OCI-LY1 (cell line): Measurements from ENCODE around the gene VDR.

Experiments used
- H2AFZ ChIP-seq: fragments of 200-600 bp; sonication (generic), shearing (Covaris generic); 2 replicates; pipeline ENCODE4 v1.6.0; 2014; ENCODE audit warnings: antibody characterized with exemption, mild to moderate bottlenecking, low read length
- H3F3A ChIP-seq: fragments of 200-600 bp; sonication (generic), shearing (Covaris generic); 2 replicates; pipeline ENCODE4 v1.6.0; 2014; ENCODE audit warnings: mild to moderate bottlenecking, antibody characterized with exemption, low read length, moderate library complexity; ENCODE audit not compliant: insufficient read depth
- H3K27ac ChIP-seq: fragments of 200-600 bp; sonication (generic); 2 replicates; pipeline ENCODE4 v1.5.1; 2014; ENCODE audit warnings: low read length, mixed run types, mild to moderate bottlenecking, low read depth; ENCODE audit not compliant: poor library complexity, severe bottlenecking
- H3K27me3 ChIP-seq: fragments of 200-600 bp; sonication (generic); 2 replicates; pipeline ENCODE4 v1.6.0; 2014; ENCODE audit warnings: antibody characterized with exemption, mild to moderate bottlenecking, low read length, moderate library complexity; ENCODE audit not compliant: insufficient read depth
- H3K36me3 ChIP-seq: fragments of 200-600 bp; sonication (generic); 2 replicates; pipeline ENCODE4 v1.6.1; 2014; ENCODE audit warnings: mild to moderate bottlenecking, antibody characterized with exemption, low read length, moderate library complexity, mixed read lengths; ENCODE audit not compliant: insufficient read depth
- H3K4me1 ChIP-seq: fragments of 200-600 bp; sonication (generic); 2 replicates; pipeline ENCODE4 v1.5.1; 2014; ENCODE audit warnings: mild to moderate bottlenecking, low read length, moderate library complexity; ENCODE audit not compliant: insufficient read depth, severe bottlenecking
- H3K4me2 ChIP-seq: fragments of 200-600 bp; sonication (generic), shearing (Covaris generic); 2 replicates; pipeline ENCODE4 v1.6.1; 2014; ENCODE audit warnings: low read length
- H3K4me3 ChIP-seq: fragments of 200-600 bp; sonication (generic); 2 replicates; pipeline ENCODE4 v1.5.1; 2014; ENCODE audit warnings: low read length, low read depth, mild to moderate bottlenecking, mixed read lengths; ENCODE audit not compliant: poor library complexity, severe bottlenecking
- H3K79me2 ChIP-seq: fragments of 200-600 bp; shearing (Covaris generic); 2 replicates; pipeline ENCODE4 v1.6.1; 2016; ENCODE audit warnings: mixed run types, low read length, mixed read lengths; ENCODE audit not compliant: insufficient read depth
- H3K9ac ChIP-seq: fragments of 200-600 bp; sonication (generic), shearing (Covaris generic); 2 replicates; pipeline ENCODE4 v1.6.1; 2014; ENCODE audit warnings: mild to moderate bottlenecking, low read length, mixed read lengths
- H3K9me2 ChIP-seq: fragments of 200-600 bp; sonication (generic), shearing (Covaris generic); 2 replicates; pipeline ENCODE4 v1.6.1; 2014; ENCODE audit warnings: low read depth, mild to moderate bottlenecking, low read length, mixed read lengths
- H3K9me3 ChIP-seq: fragments of 200-600 bp; shearing (Covaris generic); 2 replicates; pipeline ENCODE4 v1.6.1; 2014; ENCODE audit warnings: low read length, mixed read lengths
- H4K20me1 ChIP-seq: fragments of 200-600 bp; sonication (generic), shearing (Covaris generic); 2 replicates; pipeline ENCODE4 v1.6.0; 2016; ENCODE audit warnings: mild to moderate bottlenecking, low read length; ENCODE audit not compliant: insufficient read depth
- EZH2 ChIP-seq: fragments of 200-600 bp; sonication (generic), shearing (Covaris generic); IDR thresholded peaks from 2 replicates; pipeline ENCODE4 v1.8.0; 2017; ENCODE audit warnings: borderline replicate concordance, mixed run types, mild to moderate bottlenecking, antibody characterized with exemption, low read length, moderate library complexity, mixed read lengths
- TF ChIP-seq, protein P1 (sequence below): fragments of 200-600 bp; sonication (generic), shearing (Covaris generic); IDR thresholded peaks from 2 replicates; pipeline ENCODE4 v1.5.1; 2017; ENCODE audit warnings: mild to moderate bottlenecking, antibody characterized with exemption, low read length, moderate library complexity, mixed read lengths

VDR gene

DNA sequence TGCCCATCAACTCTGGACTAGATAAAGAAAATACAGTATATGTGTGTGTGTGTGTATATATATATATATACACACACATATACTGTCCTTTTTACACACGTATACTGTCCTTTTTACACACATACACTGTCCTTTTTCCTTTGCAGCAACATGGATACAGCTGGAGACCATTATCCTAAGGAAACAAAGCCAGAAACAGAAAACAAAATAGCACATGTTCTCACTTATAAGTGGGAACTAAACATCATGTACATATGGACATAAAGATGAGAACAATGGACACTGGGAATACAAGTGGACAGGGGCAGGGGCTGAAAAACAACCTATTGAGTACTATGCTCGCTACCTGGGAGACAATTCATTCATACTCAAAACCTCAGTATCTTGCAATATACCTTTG, 23.7 kb downstream of the VDR start:
- H2AFZ ChIP-seq, result no peak overlapping the region
- H3K4me1 ChIP-seq, result peaks cover 13% of the 10 kb centered on the region
- TF ChIP-seq, protein P1, sequence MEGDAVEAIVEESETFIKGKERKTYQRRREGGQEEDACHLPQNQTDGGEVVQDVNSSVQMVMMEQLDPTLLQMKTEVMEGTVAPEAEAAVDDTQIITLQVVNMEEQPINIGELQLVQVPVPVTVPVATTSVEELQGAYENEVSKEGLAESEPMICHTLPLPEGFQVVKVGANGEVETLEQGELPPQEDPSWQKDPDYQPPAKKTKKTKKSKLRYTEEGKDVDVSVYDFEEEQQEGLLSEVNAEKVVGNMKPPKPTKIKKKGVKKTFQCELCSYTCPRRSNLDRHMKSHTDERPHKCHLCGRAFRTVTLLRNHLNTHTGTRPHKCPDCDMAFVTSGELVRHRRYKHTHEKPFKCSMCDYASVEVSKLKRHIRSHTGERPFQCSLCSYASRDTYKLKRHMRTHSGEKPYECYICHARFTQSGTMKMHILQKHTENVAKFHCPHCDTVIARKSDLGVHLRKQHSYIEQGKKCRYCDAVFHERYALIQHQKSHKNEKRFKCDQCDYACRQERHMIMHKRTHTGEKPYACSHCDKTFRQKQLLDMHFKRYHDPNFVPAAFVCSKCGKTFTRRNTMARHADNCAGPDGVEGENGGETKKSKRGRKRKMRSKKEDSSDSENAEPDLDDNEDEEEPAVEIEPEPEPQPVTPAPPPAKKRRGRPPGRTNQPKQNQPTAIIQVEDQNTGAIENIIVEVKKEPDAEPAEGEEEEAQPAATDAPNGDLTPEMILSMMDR, result no peak
- no peak for TF ChIP-seq EZH2
- H3K79me2 ChIP-seq, result no peaks in the 10 kb centered on the region
- H3K27ac ChIP-seq, result no peak overlapping the region
- H3K9me2 ChIP-seq, result no peaks in the 10 kb centered on the region
- H3K9ac ChIP-seq, result no peak overlapping the region
- no peaks in the 10 kb centered on the region for H3K9me3 ChIP-seq
- no peaks in the 10 kb centered on the region for H3F3A ChIP-seq
- H4K20me1 ChIP-seq, result no peaks in the 10 kb centered on the region
- H3K27me3 ChIP-seq, result peaks cover 21% of the 10 kb centered on the region
- no peaks in the 10 kb centered on the region for H3K36me3 ChIP-seq
- no peak overlapping the region for H3K4me3 ChIP-seq
- H3K4me2 ChIP-seq, result no peak overlapping the region

DNA sequence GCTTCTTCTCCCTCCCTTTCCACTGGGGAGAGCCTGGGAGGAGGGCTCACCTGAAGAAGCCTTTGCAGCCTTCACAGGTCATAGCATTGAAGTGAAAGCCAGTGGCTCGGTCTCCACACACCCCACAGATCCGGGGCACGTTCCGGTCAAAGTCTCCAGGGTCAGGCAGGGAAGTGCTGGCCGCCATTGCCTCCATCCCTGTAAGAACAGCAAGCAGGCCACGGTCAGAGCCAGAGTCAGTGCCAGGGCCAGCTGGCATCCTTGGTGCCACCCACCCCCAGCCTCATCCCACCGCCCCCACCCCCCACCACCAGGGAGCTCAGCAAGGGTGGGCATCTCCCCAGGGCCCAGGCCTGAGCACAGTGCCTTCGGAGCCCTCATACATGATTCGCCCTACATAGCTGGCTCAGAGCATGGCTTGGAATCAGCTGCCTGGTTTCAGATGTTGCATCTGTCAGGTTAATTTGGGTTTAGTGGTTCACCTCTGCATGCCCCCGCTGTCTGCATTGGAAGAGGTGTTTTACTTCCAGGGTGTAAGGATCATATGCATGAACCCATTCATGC, 25.8 kb downstream of the VDR start:
- peaks cover 18% of the 10 kb centered on the region for H3K27me3 ChIP-seq
- peaks cover 13% of the 10 kb centered on the region for H3K4me1 ChIP-seq
- H3K4me3 ChIP-seq, result no peak overlapping the region
- no peaks in the 10 kb centered on the region for H3K79me2 ChIP-seq
- H3K36me3 ChIP-seq, result no peaks in the 10 kb centered on the region
- H2AFZ ChIP-seq, result no peak overlapping the region
- no peak overlapping the region for H3K4me2 ChIP-seq
- no peaks in the 10 kb centered on the region for H3K9me3 ChIP-seq
- no peak overlapping the region for H3K27ac ChIP-seq
- no peaks in the 10 kb centered on the region for H3F3A ChIP-seq
- TF ChIP-seq EZH2, result no peak
- TF ChIP-seq, protein P1, result no peak
- H3K9ac ChIP-seq, result no peak overlapping the region
- H4K20me1 ChIP-seq, result no peaks in the 10 kb centered on the region
- H3K9me2 ChIP-seq, result no peaks in the 10 kb centered on the region

DNA sequence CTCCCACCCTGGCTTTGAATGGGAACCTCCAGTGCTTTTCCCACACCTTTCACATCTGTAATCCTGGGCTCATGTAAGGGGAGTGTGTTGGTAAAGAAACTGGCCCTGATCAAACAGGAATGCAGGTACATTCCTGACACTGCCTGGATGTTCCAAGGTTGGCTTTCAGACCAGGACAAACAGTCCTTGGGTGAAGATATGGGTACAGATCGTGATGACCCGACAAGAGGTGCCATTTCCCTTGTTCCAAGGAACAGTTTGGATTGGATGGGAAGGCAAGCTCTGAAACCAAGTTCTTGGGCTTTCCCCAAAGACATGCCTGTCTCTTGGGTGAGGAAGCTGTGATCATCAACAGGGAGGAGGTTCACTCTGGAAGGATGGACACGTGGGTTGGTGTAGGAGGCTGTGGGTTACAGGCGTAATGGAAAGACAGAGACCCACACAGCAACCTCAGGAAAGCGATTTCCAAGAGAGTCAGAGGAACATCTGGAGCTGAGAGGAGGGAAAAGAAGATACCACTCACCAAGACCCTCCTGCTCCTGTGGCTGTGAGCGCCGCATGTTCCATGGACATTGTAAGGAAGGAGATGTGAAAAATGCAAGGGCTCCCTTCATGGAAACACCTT, 26.4 kb downstream of the VDR start:
- Histone ChIP-seq H3K79me2 (no peaks in the 10 kb centered on the region), H3K27ac (no peak overlapping the region), H2AFZ (no peak overlapping the region), H3K4me3 (no peak overlapping the region), H3K27me3 (peaks cover 19% of the 10 kb centered on the region), H3K9ac (no peak overlapping the region), H3K9me3 (no peaks in the 10 kb centered on the region), H3K4me2 (no peak overlapping the region), H3K9me2 (no peaks in the 10 kb centered on the region), H3F3A (no peaks in the 10 kb centered on the region), H4K20me1 (no peaks in the 10 kb centered on the region), H3K36me3 (no peaks in the 10 kb centered on the region), H3K4me1 (peaks cover 9% of the 10 kb centered on the region)
- no peak for TF ChIP-seq EZH2
- TF ChIP-seq, protein P1, result no peak
